Suppressor macrophage treated with lipopolysaccharide for 1 hour (primary cell): Measurements from ENCODE around the gene HYDIN.

ENCODE experiments used
- DNase-seq, 3 donors: peaks; one replicate each; pipeline ENCODE4 v3.0.0-alpha.2; 2020 to 2022

Gene HYDIN

GRCh38 chr16:70781800-70782199 is 448.7 kb downstream of the HYDIN start:
- no peak for DNase-seq

GRCh38 chr16:70780546-70780945 is 450.0 kb downstream of the HYDIN start:
- no peak for DNase-seq

- no peak for DNase-seq
Observed at GRCh38 chr16:70779361-70779760, 451.2 kb downstream of the HYDIN start.

GRCh38 chr16:70778901-70779309 is 451.6 kb downstream of the HYDIN start:
- DNase-seq, result no peak

- DNase-seq, result no peak
Observed at GRCh38 chr16:70777973-70778406, 452.5 kb downstream of the HYDIN start.

- no peak for DNase-seq
Observed at GRCh38 chr16:70777496-70777895, 453.0 kb downstream of the HYDIN start.

GRCh38 chr16:70775399-70775798 is 455.1 kb downstream of the HYDIN start:
- DNase-seq, result no peak

- no peak for DNase-seq
Observed at GRCh38 chr16:70774261-70774660, 456.3 kb downstream of the HYDIN start.

GRCh38 chr16:70772493-70772892 is 458.0 kb downstream of the HYDIN start:
- DNase-seq, result no peak

- DNase-seq, result peak; percentile 37 to 60 (median 60)
Observed at GRCh38 chr16:70770626-70771552, 459.6 kb downstream of the HYDIN start.

- DNase-seq, result no peak
Observed at GRCh38 chr16:70770291-70770625, 460.3 kb downstream of the HYDIN start.

GRCh38 chr16:70769761-70770160 is 460.8 kb downstream of the HYDIN start:
- no peak for DNase-seq

GRCh38 chr16:70769131-70769530 is 461.4 kb downstream of the HYDIN start:
- no peak for DNase-seq

- no peak for DNase-seq
Observed at GRCh38 chr16:70768203-70768580, 462.3 kb downstream of the HYDIN start.

- DNase-seq, result no peak
Observed at GRCh38 chr16:70767377-70768202, 462.9 kb downstream of the HYDIN start.

- no peak for DNase-seq
Observed at GRCh38 chr16:70766658-70767057, 463.9 kb downstream of the HYDIN start.

GRCh38 chr16:70766176-70766575 is 464.3 kb downstream of the HYDIN start:
- no peak for DNase-seq

- DNase-seq, result no peak
Observed at GRCh38 chr16:70765491-70765890, 465.0 kb downstream of the HYDIN start.

- no peak for DNase-seq
Observed at GRCh38 chr16:70764632-70765031, 465.9 kb downstream of the HYDIN start.

GRCh38 chr16:70760221-70760620 is 470.3 kb downstream of the HYDIN start:
- no peak for DNase-seq

- no peak for DNase-seq
Observed at GRCh38 chr16:70759666-70760065, 470.9 kb downstream of the HYDIN start.

- no peak for DNase-seq
Observed at GRCh38 chr16:70758786-70759185, 471.7 kb downstream of the HYDIN start.
